H1 (cell line): ENCODE measurements around the gene LCOR.

ENCODE experiments used
- CTCF ChIP-seq, 3 experiments: IDR thresholded peaks; 1 replicate in 2 of 3; 2 replicates in 1 of 3; pipeline versions ENCODE4 v1.5.1 to v1.6.1; 2011; ENCODE audit warnings: low read length in 3 of 3, mild to moderate bottlenecking in 3 of 3, inconsistent platforms in 2 of 3, low read depth in 1 of 3, moderate library complexity in 1 of 3; ENCODE audit not compliant: insufficient read depth in 1 of 3; ENCODE audit errors: control extremely low read depth in 1 of 3
- EP300 ChIP-seq, 2 experiments: IDR thresholded peaks; 1 replicate in 1 of 2; 2 replicates in 1 of 2; pipeline ENCODE4 v1.6.1; 2011 to 2012; ENCODE audit warnings: low read depth in 2 of 2, low read length in 2 of 2, mild to moderate bottlenecking in 2 of 2, borderline replicate concordance in 1 of 2, inconsistent platforms in 1 of 2, moderate library complexity in 1 of 2
- GABPA ChIP-seq: IDR thresholded peaks from 2 replicates; pipeline ENCODE4 v1.6.1; 2011; ENCODE audit warnings: mild to moderate bottlenecking, low read length, moderate library complexity, borderline replicate concordance; ENCODE audit not compliant: insufficient read depth
- POLR2AphosphoS5 ChIP-seq: IDR thresholded peaks from 2 replicates; pipeline ENCODE4 v1.6.1; 2011; ENCODE audit warnings: low read depth, low read length
- SIN3A ChIP-seq, 2 experiments: IDR thresholded peaks in 1 of 2; conservative IDR thresholded peaks in 1 of 2; 2 replicates each; pipeline ENCODE4 v1.6.1; 2011 to 2012; ENCODE audit warnings: low read length in 2 of 2, improper control_type of control experiment in 1 of 2, low read depth in 1 of 2, mild to moderate bottlenecking in 1 of 2
- ZNF274 ChIP-seq: IDR thresholded peaks from 2 replicates; pipeline ENCODE4 v1.7.0; 2012; ENCODE audit warnings: low read length, borderline replicate concordance; ENCODE audit errors: extremely low read depth

- TF ChIP-seq POLR2AphosphoS5: no peak
- TF ChIP-seq CTCF (IDR thresholded peaks at IDR 0.05; ENCODE audit: control extremely low read depth in 1 of 3, insufficient read depth in 1 of 3, low read depth in 1 of 3, low read length in 3 of 3): no peak
- no peak for TF ChIP-seq GABPA
- no peak for TF ChIP-seq EP300 (IDR thresholded peaks at IDR 0.05; ENCODE audit: borderline replicate concordance in 1 of 2, low read depth in 2 of 2, low read length in 2 of 2)
- TF ChIP-seq ZNF274: no peak
- no peak for TF ChIP-seq SIN3A (conservative IDR thresholded peaks at IDR 0.05 in 1 of 2, IDR thresholded peaks at IDR 0.05 in 1 of 2; ENCODE audit: low read depth in 1 of 2, low read length in 2 of 2)
Measured at GRCh38 chr10:96838529-96838928, 6.4 kb downstream of the LCOR start.
